Neuron (in vitro differentiated cells): Measurements from ENCODE around the gene AGR2.

Experiments
- H2AFZ ChIP-seq: one replicate; pipeline ENCODE4 v1.6.1; 2013; ENCODE audit warnings: low read depth, mild to moderate bottlenecking, inconsistent platforms, low read length, moderate library complexity
- H3K27me3 ChIP-seq: one replicate; pipeline ENCODE4 v1.6.1; 2013; ENCODE audit warnings: low read length; ENCODE audit not compliant: insufficient read depth
- H3K36me3 ChIP-seq: one replicate; pipeline ENCODE4 v1.6.1; 2013; ENCODE audit warnings: low read length; ENCODE audit not compliant: insufficient read depth
- H3K4me1 ChIP-seq: one replicate; pipeline ENCODE4 v1.6.1; 2013; ENCODE audit warnings: low read length; ENCODE audit not compliant: insufficient read depth
- H3K4me3 ChIP-seq: 2 replicates; pipeline ENCODE4 v1.5.1; 2013; ENCODE audit warnings: mild to moderate bottlenecking, low read length, moderate library complexity
- H3K9me3 ChIP-seq: one replicate; pipeline ENCODE4 v1.6.1; 2013; ENCODE audit warnings: low read length

Gene AGR2

GRCh38 chr7:16838386-16838785, 33.6 kb upstream of the AGR2 start:
- no peaks in the 10 kb centered on the region for H3K27me3 ChIP-seq
- no peak overlapping the region for H2AFZ ChIP-seq
- H3K4me3 ChIP-seq = no peak overlapping the region
- H3K9me3 ChIP-seq = no peaks in the 10 kb centered on the region
- H3K4me1 ChIP-seq = no peaks in the 10 kb centered on the region
- no peaks in the 10 kb centered on the region for H3K36me3 ChIP-seq

GRCh38 chr7:16836481-16836880, 31.7 kb upstream of the AGR2 start:
- no peaks in the 10 kb centered on the region for H3K27me3 ChIP-seq
- H3K36me3 ChIP-seq = no peaks in the 10 kb centered on the region

GRCh38 chr7:16833373-16833772, 28.6 kb upstream of the AGR2 start:
- peaks cover 3% of the 10 kb centered on the region for H3K4me1 ChIP-seq
- H2AFZ ChIP-seq = no peak overlapping the region
- no peaks in the 10 kb centered on the region for H3K27me3 ChIP-seq
- no peaks in the 10 kb centered on the region for H3K9me3 ChIP-seq
- H3K4me3 ChIP-seq = no peak overlapping the region
- H3K36me3 ChIP-seq = no peaks in the 10 kb centered on the region

More at GRCh38 chr7:16836481-16836880, 31.7 kb upstream of the AGR2 start:
- Histone ChIP-seq H3K4me1 (peaks cover 3% of the 10 kb centered on the region), H3K9me3 (no peaks in the 10 kb centered on the region), H3K4me3 (no peak overlapping the region), H2AFZ (no peak overlapping the region)

- H3K9me3 ChIP-seq = no peaks in the 10 kb centered on the region
- no peak overlapping the region for H2AFZ ChIP-seq
- H3K4me1 ChIP-seq = no peaks in the 10 kb centered on the region
- no peak overlapping the region for H3K4me3 ChIP-seq
- no peaks in the 10 kb centered on the region for H3K27me3 ChIP-seq
- H3K36me3 ChIP-seq = no peaks in the 10 kb centered on the region
These were observed 21.3 kb upstream of the AGR2 start for GRCh38 chr7:16826060-16826459.

GRCh38 chr7:16822029-16822428, 17.2 kb upstream of the AGR2 start:
- Histone ChIP-seq H3K4me1 (peaks cover 5% of the 10 kb centered on the region), H3K4me3 (no peak overlapping the region), H3K27me3 (no peaks in the 10 kb centered on the region), H3K36me3 (no peaks in the 10 kb centered on the region), H3K9me3 (no peaks in the 10 kb centered on the region), H2AFZ (no peak overlapping the region)

GRCh38 chr7:16818732-16819131, 13.9 kb upstream of the AGR2 start:
- Histone ChIP-seq H2AFZ (no peak overlapping the region), H3K4me3 (no peak overlapping the region), H3K27me3 (no peaks in the 10 kb centered on the region), H3K9me3 (no peaks in the 10 kb centered on the region), H3K36me3 (no peaks in the 10 kb centered on the region), H3K4me1 (peaks cover 10% of the 10 kb centered on the region)

- H3K27me3 ChIP-seq = no peaks in the 10 kb centered on the region
- H3K36me3 ChIP-seq = no peaks in the 10 kb centered on the region
- no peaks in the 10 kb centered on the region for H3K9me3 ChIP-seq
- no peak overlapping the region for H3K4me3 ChIP-seq
- peaks cover 11% of the 10 kb centered on the region for H3K4me1 ChIP-seq
- no peak overlapping the region for H2AFZ ChIP-seq
These were observed 12.7 kb upstream of the AGR2 start for GRCh38 chr7:16817536-16817935.

- H3K4me1 ChIP-seq = peaks cover 13% of the 10 kb centered on the region
- no peaks in the 10 kb centered on the region for H3K27me3 ChIP-seq
- no peaks in the 10 kb centered on the region for H3K9me3 ChIP-seq
- H3K4me3 ChIP-seq = no peak overlapping the region
- H2AFZ ChIP-seq = no peak overlapping the region
- no peaks in the 10 kb centered on the region for H3K36me3 ChIP-seq
These were observed 12.0 kb upstream of the AGR2 start for GRCh38 chr7:16816824-16817223.

GRCh38 chr7:16815001-16815400, 10.2 kb upstream of the AGR2 start:
- H3K27me3 ChIP-seq = no peaks in the 10 kb centered on the region
- H2AFZ ChIP-seq = no peak overlapping the region
- H3K4me1 ChIP-seq = peaks cover 13% of the 10 kb centered on the region
- H3K9me3 ChIP-seq = no peaks in the 10 kb centered on the region
- no peak overlapping the region for H3K4me3 ChIP-seq
- no peaks in the 10 kb centered on the region for H3K36me3 ChIP-seq

GRCh38 chr7:16813232-16813616, 8.4 kb upstream of the AGR2 start:
- no peak overlapping the region for H2AFZ ChIP-seq
- no peaks in the 10 kb centered on the region for H3K9me3 ChIP-seq
- no peak overlapping the region for H3K4me3 ChIP-seq
- no peaks in the 10 kb centered on the region for H3K36me3 ChIP-seq
- H3K27me3 ChIP-seq = no peaks in the 10 kb centered on the region
- H3K4me1 ChIP-seq = peaks cover 13% of the 10 kb centered on the region

GRCh38 chr7:16812542-16813231, 7.9 kb upstream of the AGR2 start:
- Histone ChIP-seq H2AFZ (no peak overlapping the region), H3K27me3 (no peaks in the 10 kb centered on the region), H3K4me1 (peaks cover 10% of the 10 kb centered on the region), H3K36me3 (no peaks in the 10 kb centered on the region), H3K9me3 (no peaks in the 10 kb centered on the region), H3K4me3 (no peak overlapping the region)

GRCh38 chr7:16811551-16811950, 6.8 kb upstream of the AGR2 start:
- Histone ChIP-seq H3K27me3 (no peaks in the 10 kb centered on the region), H3K4me3 (no peak overlapping the region), H3K36me3 (no peaks in the 10 kb centered on the region)

GRCh38 chr7:16810573-16810972, 5.8 kb upstream of the AGR2 start:
- Histone ChIP-seq H2AFZ (no peak overlapping the region), H3K9me3 (no peaks in the 10 kb centered on the region), H3K36me3 (no peaks in the 10 kb centered on the region), H3K4me3 (no peak overlapping the region), H3K27me3 (no peaks in the 10 kb centered on the region), H3K4me1 (peaks cover 7% of the 10 kb centered on the region)

More at GRCh38 chr7:16811551-16811950, 6.8 kb upstream of the AGR2 start:
- Histone ChIP-seq H3K9me3 (no peaks in the 10 kb centered on the region), H2AFZ (no peak overlapping the region), H3K4me1 (peaks cover 7% of the 10 kb centered on the region)

- Histone ChIP-seq H3K9me3 (no peaks in the 10 kb centered on the region), H3K4me1 (peaks cover 7% of the 10 kb centered on the region), H3K27me3 (no peaks in the 10 kb centered on the region), H3K4me3 (no peak overlapping the region), H2AFZ (no peak overlapping the region), H3K36me3 (no peaks in the 10 kb centered on the region)
These were observed 5.3 kb upstream of the AGR2 start for GRCh38 chr7:16810112-16810511.
